ENCODE data around the gene RFLNA.

Gene RFLNA

DNA sequence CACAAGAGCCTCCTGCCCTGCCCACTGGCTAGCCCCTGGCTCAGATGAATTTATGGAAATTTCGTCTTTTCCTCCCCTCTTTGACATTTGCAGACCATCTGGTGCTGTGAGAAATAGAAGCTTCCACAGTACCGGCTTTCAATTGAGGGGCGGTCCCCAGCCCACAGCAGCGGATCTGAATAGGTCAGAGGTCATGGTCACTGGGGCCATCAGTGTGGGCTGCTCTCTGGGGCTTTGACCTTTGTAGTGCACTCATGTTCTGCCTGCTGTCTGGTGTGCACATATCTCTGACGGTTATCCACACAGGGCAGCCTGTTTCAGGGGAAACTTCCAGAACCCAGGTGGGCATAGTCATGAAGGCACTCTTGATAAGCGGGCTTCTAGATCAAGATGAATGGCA, 2.5 kb upstream of the RFLNA start:
- TF ChIP-seq YY1 (IDR thresholded peaks at IDR 0.05; ENCODE audit: low read depth) (no peak), FOXM1 (IDR thresholded peaks at IDR 0.05; ENCODE audit: borderline replicate concordance, low read depth) (no peak), NFIC (IDR thresholded peaks at IDR 0.05) (no peak), EGR1 (IDR thresholded peaks at IDR 0.05) (no peak), TAF1 (IDR thresholded peaks at IDR 0.05; ENCODE audit: low read depth) (no peak), CEBPB (IDR thresholded peaks at IDR 0.05) (no peak), EP300 (IDR thresholded peaks at IDR 0.05; ENCODE audit: borderline replicate concordance) (no peak), TEAD4 (IDR thresholded peaks at IDR 0.05) (no peak), CREB1 (IDR thresholded peaks at IDR 0.05; ENCODE audit: low read depth) (no peak), ZBTB7A (IDR thresholded peaks at IDR 0.05; ENCODE audit: low read depth) (no peak), TCF12 (IDR thresholded peaks at IDR 0.05; ENCODE audit: low read depth) (no peak), RAD21 (IDR thresholded peaks at IDR 0.05; ENCODE audit: low read depth) (no peak)
- TF ChIP-seq, protein P1, sequence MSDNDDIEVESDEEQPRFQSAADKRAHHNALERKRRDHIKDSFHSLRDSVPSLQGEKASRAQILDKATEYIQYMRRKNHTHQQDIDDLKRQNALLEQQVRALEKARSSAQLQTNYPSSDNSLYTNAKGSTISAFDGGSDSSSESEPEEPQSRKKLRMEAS (IDR thresholded peaks at IDR 0.05) = no peak
- TF ChIP-seq, protein P2, sequence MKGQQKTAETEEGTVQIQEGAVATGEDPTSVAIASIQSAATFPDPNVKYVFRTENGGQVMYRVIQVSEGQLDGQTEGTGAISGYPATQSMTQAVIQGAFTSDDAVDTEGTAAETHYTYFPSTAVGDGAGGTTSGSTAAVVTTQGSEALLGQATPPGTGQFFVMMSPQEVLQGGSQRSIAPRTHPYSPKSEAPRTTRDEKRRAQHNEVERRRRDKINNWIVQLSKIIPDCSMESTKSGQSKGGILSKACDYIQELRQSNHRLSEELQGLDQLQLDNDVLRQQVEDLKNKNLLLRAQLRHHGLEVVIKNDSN (IDR thresholded peaks at IDR 0.05) = no peak
- TF ChIP-seq, protein P3, sequence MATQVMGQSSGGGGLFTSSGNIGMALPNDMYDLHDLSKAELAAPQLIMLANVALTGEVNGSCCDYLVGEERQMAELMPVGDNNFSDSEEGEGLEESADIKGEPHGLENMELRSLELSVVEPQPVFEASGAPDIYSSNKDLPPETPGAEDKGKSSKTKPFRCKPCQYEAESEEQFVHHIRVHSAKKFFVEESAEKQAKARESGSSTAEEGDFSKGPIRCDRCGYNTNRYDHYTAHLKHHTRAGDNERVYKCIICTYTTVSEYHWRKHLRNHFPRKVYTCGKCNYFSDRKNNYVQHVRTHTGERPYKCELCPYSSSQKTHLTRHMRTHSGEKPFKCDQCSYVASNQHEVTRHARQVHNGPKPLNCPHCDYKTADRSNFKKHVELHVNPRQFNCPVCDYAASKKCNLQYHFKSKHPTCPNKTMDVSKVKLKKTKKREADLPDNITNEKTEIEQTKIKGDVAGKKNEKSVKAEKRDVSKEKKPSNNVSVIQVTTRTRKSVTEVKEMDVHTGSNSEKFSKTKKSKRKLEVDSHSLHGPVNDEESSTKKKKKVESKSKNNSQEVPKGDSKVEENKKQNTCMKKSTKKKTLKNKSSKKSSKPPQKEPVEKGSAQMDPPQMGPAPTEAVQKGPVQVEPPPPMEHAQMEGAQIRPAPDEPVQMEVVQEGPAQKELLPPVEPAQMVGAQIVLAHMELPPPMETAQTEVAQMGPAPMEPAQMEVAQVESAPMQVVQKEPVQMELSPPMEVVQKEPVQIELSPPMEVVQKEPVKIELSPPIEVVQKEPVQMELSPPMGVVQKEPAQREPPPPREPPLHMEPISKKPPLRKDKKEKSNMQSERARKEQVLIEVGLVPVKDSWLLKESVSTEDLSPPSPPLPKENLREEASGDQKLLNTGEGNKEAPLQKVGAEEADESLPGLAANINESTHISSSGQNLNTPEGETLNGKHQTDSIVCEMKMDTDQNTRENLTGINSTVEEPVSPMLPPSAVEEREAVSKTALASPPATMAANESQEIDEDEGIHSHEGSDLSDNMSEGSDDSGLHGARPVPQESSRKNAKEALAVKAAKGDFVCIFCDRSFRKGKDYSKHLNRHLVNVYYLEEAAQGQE (IDR thresholded peaks at IDR 0.05; ENCODE audit: low read depth) = no peak

DNA sequence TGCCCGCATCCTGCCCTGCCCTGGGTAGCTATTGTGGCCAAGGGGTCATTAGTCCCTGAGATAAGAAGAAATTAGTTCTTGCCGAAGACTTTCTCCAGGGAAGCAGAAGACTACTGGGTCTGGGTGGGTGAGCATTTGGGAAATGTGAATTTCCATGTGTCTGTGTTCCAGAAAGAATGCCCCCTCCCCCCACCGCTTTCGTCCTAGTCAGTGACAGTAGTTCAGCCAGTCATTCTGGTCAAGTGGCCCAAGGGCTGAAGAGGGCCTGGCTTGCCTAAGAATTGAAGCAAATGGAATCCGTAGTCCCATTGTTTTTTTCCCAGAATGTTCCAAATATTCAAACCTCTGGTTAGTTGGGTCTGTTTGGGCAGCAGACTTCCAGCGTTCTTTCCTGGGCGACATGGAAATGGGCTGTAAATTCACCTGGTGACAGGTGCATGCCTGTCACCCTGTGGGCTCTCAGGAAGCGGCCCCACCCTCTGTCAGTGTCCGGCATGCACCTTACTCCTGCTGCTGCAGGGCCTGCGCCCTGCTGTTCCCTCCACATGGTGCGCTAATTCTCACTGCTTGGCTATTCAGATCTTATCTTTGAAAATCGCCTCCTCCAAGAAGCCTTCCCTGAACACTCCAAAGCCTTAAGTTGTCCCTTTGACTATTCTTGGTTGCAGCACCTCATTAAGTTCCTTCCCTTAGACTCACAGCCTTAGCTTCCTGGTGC, 1.4 kb upstream of the RFLNA start:
- TF ChIP-seq YY1 (IDR thresholded peaks at IDR 0.05; ENCODE audit: low read depth) = no peak
- no peak for TF ChIP-seq TCF12 (IDR thresholded peaks at IDR 0.05; ENCODE audit: low read depth)
- no peak for TF ChIP-seq CREB1 (IDR thresholded peaks at IDR 0.05; ENCODE audit: low read depth)
- TF ChIP-seq, protein P1 (IDR thresholded peaks at IDR 0.05) = no peak
- no peak for TF ChIP-seq EP300 (IDR thresholded peaks at IDR 0.05; ENCODE audit: borderline replicate concordance)
- TF ChIP-seq FOXM1 (IDR thresholded peaks at IDR 0.05; ENCODE audit: borderline replicate concordance, low read depth) = no peak
- TF ChIP-seq, protein P3 (IDR thresholded peaks at IDR 0.05; ENCODE audit: low read depth) = no peak
- no peak for TF ChIP-seq TEAD4 (IDR thresholded peaks at IDR 0.05)
- TF ChIP-seq EGR1 (IDR thresholded peaks at IDR 0.05) = no peak
- TF ChIP-seq RAD21 (IDR thresholded peaks at IDR 0.05; ENCODE audit: low read depth) = no peak
- TF ChIP-seq TAF1 (IDR thresholded peaks at IDR 0.05; ENCODE audit: low read depth) = no peak
- TF ChIP-seq CEBPB (IDR thresholded peaks at IDR 0.05) = no peak
- TF ChIP-seq NFIC (IDR thresholded peaks at IDR 0.05) = no peak
- TF ChIP-seq ZBTB7A (IDR thresholded peaks at IDR 0.05; ENCODE audit: low read depth) = no peak
- TF ChIP-seq, protein P2 (IDR thresholded peaks at IDR 0.05) = no peak

DNA sequence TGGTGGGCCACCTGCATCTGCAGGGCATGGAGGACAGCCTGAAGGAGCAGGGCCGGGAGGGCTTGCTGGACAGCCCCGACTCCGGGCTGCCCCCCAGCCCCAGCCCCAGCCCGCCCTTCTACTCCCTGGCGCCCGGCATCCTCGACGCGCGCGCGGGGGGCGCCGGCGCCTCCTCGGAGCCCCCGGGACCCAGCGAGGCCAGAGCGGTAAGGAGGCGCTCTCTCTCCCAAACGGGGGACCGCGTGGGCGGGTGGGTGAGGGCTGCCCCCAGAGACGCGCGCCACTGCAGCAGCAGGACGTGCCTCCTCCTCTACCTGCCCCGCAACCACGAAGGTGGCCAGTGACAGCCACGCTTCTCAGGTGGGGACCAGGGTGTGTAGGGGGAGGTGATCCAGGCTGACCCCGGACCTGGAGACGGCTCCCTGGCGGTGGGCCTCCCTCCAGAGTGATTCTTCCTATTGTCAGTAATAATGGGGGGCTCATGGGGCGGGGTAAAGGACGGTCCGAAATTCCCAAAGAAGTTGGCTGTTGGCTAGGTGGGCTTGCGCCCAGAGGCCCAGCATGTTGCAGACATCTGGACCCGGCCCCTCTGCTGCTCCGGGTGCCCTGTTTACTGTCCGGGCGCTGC, 652 bp downstream of the RFLNA start:
- no peak for TF ChIP-seq ZBTB7A (IDR thresholded peaks at IDR 0.05; ENCODE audit: low read depth)
- TF ChIP-seq, protein P1 (IDR thresholded peaks at IDR 0.05) = no peak
- TF ChIP-seq CREB1 (IDR thresholded peaks at IDR 0.05; ENCODE audit: low read depth) = no peak
- TF ChIP-seq CEBPB (IDR thresholded peaks at IDR 0.05) = no peak
- TF ChIP-seq, protein P2 (IDR thresholded peaks at IDR 0.05) = no peak
- no peak for TF ChIP-seq TAF1 (IDR thresholded peaks at IDR 0.05; ENCODE audit: low read depth)
- TF ChIP-seq TCF12 (IDR thresholded peaks at IDR 0.05; ENCODE audit: low read depth) = no peak
- TF ChIP-seq FOXM1 (IDR thresholded peaks at IDR 0.05; ENCODE audit: borderline replicate concordance, low read depth) = no peak
- TF ChIP-seq YY1 (IDR thresholded peaks at IDR 0.05; ENCODE audit: low read depth) = no peak
- TF ChIP-seq RAD21 (IDR thresholded peaks at IDR 0.05; ENCODE audit: low read depth) = no peak
- no peak for TF ChIP-seq NFIC (IDR thresholded peaks at IDR 0.05)
- TF ChIP-seq EP300 (IDR thresholded peaks at IDR 0.05; ENCODE audit: borderline replicate concordance) = no peak
- no peak for TF ChIP-seq EGR1 (IDR thresholded peaks at IDR 0.05)
- TF ChIP-seq TEAD4 (IDR thresholded peaks at IDR 0.05) = no peak
- TF ChIP-seq, protein P3 (IDR thresholded peaks at IDR 0.05; ENCODE audit: low read depth) = no peak

Measured in Ishikawa (cell line).